UCSD-AML1 (cell line): Measurements from ENCODE around the gene LBH.
A peak's percentile ranks its signal among the peaks of the same experiment; 100 is the strongest.
"Not testable (repeated sequence)": the region's sequence is repeated elsewhere in the genome, so short reads cannot be mapped to it uniquely, and the experiment has no call there.

ENCODE experiments used
- DNase-seq: peaks from one replicate; lab custom pipeline; 2025; ENCODE audit not compliant: unreplicated experiment; lab: John Stamatoyannopoulos, UW

Gene LBH

DNA sequence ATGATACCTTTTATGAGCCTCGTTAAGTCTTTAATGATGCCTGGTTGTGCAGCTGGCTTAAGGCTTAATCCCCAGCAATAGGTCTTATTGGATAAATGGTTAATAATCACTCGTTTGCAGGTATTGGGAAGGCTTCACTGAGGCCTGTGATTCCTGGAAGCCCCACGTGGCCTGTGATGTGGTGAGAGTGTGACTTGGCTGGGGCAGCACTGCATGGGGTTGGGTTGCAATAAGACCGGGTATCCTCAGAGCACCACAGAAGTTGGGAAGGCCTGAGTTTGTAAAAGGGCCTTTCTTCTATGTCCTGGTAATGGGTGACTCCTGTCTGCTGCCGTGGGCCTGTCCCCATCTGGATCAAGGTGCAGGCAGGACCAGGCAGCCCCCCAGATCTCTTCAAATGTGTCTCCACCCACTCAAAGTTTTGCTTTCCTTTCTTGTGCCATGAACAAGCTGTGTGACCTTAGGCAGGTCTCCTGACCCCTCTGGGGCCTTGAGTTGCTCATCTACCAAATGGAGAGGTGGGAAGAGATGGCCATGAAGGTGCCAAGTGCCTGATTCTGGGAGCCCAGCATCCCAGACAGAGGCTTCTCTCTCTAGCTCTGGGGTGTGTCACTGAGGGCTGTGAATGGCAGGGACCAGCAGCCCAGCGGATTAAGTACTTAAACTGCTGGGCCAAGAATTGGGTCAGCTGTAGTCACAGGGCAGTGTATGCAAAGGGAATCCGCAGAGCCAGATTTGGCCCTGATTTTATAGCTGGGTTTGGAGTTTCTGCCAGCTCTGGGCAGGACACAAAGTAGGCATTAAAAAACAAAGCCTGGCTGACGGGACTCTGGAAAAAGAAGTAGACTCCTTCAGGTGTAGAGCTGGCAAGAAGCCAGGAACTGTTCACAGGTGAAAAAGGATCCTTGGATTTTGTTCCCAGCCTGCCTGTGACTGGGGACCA, 24.4 kb downstream of the LBH start:
- no peak for DNase-seq

DNA sequence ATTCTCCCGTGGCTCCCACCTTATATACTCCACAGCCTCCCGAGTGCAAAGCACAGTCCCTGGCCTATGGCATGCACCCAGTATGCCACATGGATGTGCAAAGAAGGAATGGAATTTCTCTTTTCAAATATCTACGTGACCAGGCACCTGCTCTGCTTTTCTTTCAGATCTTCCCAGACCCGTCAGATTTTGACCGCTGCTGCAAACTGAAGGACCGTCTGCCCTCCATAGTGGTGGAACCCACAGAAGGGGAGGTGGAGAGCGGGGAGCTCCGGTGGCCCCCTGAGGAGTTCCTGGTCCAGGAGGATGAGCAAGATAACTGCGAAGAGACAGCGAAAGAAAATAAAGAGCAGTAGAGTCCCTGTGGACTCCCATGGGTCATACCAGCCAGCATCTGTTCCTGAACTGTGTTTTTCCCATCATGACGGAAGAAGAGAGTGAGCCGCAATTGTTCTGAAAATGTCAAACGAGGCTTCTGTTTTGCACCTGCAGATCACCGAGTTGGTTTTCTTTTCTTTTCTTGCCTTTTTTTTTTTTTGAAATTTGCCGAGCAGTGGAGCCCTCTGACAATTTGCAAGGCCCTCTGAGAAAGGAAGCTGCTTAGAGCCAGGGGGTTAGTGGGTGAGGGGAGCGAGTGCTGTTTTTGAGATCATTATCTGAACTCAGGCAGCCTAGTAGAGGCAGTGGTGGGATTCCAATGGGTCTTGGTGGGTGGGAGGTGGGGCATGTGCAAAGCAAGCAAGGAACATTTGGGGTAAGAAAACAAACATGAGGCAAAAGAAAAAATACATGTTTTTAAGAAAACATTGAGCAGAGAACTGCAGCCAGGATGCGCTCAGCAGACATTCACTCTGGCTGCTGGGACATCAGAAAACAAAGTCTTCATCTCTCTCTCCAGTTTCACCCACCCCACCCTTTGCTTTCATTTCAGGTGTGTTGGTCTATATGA, 26.2 kb downstream of the LBH start:
- DNase-seq = no peak

DNA sequence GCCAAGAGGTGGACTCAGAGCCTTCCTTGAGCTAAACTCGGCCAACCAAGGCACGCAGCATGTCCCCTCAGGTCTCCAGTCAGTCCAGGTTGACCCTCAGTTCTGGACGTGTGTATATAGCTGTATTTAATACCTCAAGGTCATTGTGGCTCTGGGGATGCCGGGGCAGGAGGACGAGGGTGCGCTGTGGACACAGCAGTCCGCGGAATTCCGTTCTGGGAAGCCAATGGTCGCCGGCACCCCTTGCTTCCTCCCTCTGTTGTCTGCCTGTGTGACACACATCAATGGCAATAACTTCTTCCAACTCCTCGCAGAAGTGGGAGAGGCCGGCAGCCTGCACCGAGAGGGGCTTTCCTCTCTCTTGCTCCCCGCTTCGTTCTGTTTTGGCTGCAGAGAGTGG, 27.7 kb downstream of the LBH start:
- no peak for DNase-seq

DNA sequence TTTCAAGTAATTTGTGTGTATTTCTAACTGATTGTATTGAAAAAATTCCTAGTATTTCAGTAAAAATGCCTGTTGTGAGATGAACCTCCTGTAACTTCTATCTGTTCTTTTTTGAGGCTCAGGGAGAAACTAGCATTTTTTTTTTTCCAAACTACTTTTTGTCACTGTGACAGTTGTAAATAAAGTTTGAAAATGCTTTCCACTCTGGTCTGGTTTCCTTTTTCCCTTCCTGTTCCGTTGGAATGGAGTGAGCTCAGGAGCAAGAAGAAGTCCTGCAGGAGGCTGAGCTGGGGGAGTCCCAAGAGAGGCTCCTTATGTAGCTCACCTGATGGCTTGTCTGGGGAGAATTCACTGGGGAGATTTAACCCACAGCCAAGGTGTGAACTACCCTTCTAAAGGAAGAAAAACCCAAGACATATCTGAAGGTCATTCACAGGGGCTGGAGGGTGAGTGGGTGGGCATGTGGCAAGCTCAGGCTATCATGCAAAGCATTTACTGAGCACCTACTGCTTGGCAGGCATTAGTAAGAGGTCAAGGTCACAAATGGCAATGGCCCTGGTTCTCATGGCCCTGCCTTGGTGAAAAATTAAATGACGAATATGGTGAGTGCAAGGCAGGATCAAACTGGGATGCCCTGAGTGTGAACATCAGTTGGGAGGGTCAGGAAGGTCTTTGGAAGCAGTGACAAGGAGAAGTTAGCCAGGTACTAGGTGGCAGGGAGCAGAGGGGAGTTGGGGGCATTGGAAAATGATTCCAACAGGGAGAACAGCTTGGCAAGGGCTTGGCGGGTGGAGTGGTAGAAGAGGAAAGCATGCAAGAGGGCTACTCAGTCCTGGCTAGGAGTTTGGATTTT, 28.7 kb downstream of the LBH start:
- no peak for DNase-seq

DNA sequence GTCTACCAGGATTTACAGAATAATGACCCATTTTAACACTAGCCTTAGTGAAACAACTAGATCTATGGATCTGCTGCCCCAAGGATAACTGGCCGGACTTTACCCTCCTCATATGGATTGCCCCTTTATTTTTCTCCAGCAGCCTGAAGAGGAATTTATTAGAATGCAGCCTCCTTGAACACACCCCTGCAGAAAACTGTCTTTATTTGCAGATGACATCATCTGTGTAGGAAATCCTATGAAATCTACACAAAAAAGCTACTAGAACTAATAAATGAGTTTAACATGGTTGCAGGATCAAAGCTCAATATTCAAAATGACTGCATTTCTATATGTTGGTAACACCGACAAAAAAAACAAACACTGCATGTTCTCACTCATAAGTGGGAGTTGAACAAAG, 29.6 kb downstream of the LBH start:
- DNase-seq = no peak

DNA sequence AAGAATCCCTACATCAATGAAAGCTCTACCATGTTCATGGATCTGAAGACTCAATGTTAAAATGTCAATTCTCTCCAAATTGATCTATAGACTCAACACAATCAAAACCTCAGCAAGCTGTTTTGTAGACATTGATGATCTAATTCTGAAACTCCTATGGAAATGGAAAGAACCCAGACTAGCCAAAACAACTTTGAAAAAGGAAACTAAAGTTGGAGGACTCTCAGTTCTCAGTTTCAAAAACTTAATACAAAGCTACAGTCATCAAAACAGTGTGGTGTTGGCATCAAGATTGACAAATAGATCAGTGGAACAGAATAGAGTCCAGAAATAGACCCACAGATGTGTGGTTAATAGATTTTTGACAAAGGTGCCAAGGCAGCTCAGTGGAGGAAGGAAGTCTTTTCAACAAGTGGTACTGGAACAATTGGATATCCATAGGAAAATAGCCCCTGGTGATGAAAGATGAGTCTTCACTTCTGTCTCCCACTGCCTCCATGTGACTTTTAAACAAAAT, 30.4 kb downstream of the LBH start:
- DNase-seq = no peak

- DNase-seq = no peak
Measured at GRCh38 chr2:30262716-30263309, 31.5 kb downstream of the LBH start.

DNA sequence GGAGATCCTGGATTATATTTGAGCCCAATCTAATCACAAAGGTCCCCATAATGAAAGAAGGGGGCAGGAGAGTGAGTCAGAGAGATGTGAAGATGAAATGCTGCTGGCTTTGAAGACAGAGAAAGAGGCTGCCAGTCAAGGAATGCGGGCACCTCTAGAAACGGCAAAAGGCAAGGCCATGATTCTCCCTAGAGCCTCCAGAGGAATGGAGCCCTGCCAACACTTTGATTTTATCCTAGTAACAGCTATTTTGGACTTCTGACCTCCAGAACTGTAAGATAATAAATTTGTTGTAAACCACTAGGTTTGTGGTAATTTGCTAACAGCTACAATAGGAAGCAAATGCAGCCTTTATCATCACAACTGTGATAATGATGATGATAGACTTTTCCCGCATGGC, 32.9 kb downstream of the LBH start:
- DNase-seq = no peak

DNA sequence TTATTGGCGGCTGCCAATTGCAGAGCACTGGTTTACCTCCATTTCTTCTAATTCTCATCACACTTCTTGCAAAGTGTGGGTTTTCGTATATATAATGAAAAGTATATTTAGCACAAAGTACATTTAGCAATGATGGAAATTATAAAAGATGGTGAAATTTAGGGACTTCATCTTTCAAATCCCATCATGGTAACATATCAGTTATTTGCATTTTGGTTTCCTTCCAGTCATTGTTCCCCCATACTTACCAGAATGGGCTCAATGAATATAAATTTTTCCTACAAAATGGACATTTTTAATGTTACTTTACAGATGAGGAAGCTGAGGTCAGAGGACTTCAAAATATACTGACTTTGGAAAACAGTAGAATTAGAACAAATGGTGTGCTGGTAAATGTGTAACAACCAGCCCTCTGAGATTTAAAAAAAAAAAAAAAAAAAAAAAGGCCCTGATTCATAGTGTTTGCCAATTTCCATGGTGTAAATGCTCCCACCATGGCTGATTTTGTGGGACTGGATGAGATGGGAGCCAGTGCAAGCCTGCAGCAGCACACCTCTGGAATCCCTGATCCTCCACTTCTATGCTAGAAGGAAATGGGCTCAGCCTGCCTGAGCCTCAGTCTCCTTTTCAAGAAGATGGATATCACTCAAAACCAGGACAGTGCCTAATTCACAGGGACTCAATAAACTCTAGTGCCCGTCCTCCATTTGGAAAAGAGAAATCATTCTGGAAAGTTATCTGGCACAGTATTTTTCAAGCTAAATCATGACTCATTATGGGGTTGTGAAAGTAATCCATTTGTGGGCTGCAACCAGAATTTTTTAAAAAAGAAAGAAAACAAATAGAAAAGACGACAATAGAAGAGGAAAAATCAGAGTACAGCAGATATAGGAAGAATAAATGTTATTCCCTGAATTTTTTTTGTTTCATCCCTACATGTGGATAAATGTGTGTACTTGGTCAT, 34.0 kb downstream of the LBH start:
- no peak for DNase-seq

DNA sequence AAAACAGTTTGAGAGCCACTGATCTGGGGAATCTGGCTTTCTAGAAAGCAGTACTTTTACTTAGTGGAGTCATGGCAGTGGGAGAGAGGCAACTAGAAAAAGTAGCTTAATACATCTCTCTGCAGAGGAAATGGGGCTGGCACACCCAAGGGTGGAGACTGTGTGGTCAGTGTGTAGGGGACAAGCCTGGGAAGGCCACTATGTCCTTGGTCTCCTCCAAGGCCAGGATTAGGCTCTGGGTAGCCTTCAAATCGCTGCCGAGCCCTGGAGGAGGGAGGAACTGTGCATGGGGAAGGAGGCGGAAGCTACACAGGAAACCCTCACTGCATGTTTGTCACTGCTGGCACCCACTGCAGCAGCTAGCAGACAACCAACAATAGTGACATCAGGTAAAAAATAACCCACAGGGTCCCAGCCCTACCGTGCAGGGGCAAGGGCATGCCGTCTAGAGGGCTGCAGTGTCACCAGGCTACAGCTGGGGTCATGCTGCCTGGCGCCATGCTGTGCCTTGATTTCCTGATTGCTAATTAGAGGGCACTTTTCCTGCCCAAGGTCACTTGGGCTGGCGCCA, 34.8 kb downstream of the LBH start:
- DNase-seq = peak; percentile 67

GRCh38 chr2:30266705-30267104, 35.4 kb downstream of the LBH start:
- no peak for DNase-seq

DNA sequence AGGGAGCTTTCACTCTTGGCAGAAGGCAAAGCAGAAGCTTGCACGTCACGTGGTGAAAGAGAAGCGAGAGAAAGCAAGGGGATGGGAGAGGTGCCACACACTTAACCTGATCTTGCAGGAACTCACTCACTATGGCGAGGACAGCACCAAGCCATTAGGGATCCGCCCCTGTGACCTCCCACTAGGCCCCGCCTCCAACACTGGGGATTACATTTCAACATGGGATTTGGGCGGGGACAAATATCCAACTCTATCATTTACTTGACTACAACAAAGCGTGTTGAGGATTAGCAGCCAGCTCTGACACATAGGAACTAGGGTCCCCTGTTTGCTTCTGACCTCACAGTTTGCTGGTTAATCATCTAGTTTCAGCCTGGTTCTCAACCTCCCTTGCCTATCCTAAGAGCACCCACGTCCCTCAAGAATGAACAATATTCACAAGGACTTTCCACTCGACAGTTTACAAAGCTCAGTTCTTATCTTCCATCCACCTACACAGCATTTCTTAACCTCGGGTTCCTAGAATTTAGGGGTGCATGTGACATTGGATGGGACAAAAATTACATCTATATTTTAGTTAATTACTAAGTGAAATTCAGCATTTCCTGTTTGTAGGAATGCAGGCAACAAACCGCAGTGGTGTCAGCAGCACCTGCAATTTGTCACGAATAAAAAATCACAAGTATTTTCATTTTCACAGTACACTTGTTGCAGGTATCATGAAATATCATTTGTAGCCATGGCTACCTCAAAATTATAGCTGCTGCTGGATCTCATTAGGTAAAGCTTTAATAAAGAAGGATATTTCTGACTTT, 36.0 kb downstream of the LBH start:
- DNase-seq = no peak

- DNase-seq = no peak
Measured at GRCh38 chr2:30268296-30268871, 37.0 kb downstream of the LBH start.

DNA sequence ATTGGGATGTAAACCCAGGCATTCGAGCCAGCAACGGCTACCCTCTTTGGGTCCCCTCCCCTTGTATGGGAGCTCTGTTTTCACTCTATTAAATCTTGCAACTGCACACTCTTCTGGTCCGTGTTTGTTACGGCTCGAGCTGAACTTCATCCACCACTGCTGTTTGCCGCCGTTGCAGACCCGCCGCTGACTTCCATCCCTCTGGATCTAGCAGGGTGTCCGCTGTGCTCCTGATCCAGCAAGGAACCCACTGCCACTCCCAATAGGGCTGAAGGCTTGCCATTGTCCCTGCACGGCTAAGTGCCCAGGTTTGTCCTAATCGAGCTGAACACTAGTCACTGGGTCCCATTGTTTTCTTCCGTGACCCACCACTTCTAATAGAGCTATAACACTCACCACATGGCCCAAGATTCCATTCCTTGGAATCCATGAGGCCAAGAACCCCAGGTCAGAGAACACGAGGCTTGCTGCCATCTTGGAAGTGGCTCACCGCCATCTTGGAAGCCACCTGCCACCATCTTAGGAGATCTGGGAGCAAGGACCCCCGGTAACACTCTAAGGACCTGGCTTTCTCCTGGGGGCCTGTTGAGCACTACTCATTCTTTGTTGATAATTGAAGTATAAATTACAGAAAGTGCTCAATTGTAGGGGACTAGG, 37.9 kb downstream of the LBH start:
- not testable (repeated sequence) for DNase-seq

DNA sequence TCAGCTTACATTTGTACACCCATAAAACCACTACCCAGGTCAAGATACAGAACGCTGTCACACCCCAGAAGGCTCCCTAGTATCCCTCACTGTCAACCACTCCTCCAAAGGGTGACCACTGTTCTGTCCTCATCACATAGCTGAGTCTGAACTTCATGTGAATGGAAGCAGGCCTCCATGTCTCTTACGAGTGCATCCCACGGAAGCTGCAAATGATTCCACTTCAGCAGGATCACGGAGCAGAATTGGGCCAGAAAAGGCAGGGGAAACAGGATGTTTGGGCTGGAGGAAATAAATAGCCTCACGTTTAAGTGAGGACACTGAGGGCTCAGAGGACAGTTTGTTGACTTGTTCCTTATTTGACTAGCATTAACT, 38.4 kb downstream of the LBH start:
- no peak for DNase-seq

- no peak for DNase-seq
Measured at GRCh38 chr2:30270166-30270565, 38.8 kb downstream of the LBH start.

GRCh38 chr2:30271301-30271700, 40.0 kb downstream of the LBH start:
- no peak for DNase-seq
